Hypothalamus (tissue), 51 donors: ENCODE data around the gene RANBP9.
A peak's percentile ranks its signal among the peaks of the same experiment; 100 is the strongest.

Experiments
- DNase-seq, 51 donors: peaks; one replicate each; lab custom pipeline; 2025; lab: John Stamatoyannopoulos, UW

RANBP9 gene

GRCh38 chr6:13711733-13712598 lies at the start of gene RANBP9:
TSS of gene RANBP9 (minus strand) at chr6:13711835. CDS start at chr6:13711505, 330 bp downstream.
- DNase-seq: peak; percentile 30 to 94 (median 83)

- DNase-seq: no peak
Observed at GRCh38 chr6:13760307-13761304, 49.0 kb upstream of the RANBP9 start.

GRCh38 chr6:13759025-13759424 lies 47.4 kb upstream of the RANBP9 start:
- no peak for DNase-seq

GRCh38 chr6:13754644-13755043 lies 43.0 kb upstream of the RANBP9 start:
- no peak for DNase-seq

GRCh38 chr6:13743736-13744127 lies 32.1 kb upstream of the RANBP9 start:
- no peak for DNase-seq

- DNase-seq: no peak
Observed at GRCh38 chr6:13742961-13743735, 31.5 kb upstream of the RANBP9 start.

- peak in 1 of 51 donors; percentile 35 for DNase-seq
Observed at GRCh38 chr6:13741365-13741764, 29.7 kb upstream of the RANBP9 start.

GRCh38 chr6:13735031-13735430 lies 23.4 kb upstream of the RANBP9 start:
- DNase-seq: no peak

- peak in 4 of 51 donors; percentile 1 to 24 (median 6) for DNase-seq
Observed at GRCh38 chr6:13733178-13733887, 21.7 kb upstream of the RANBP9 start.

- no peak for DNase-seq
Observed at GRCh38 chr6:13730704-13731103, 19.1 kb upstream of the RANBP9 start.

- no peak for DNase-seq
Observed at GRCh38 chr6:13729891-13730290, 18.3 kb upstream of the RANBP9 start.

- DNase-seq: no peak
Observed at GRCh38 chr6:13725570-13725969, 13.9 kb upstream of the RANBP9 start.

- no peak for DNase-seq
Observed at GRCh38 chr6:13725052-13725451, 13.4 kb upstream of the RANBP9 start.

- no peak for DNase-seq
Observed at GRCh38 chr6:13724182-13724581, 12.5 kb upstream of the RANBP9 start.

- no peak for DNase-seq
Observed at GRCh38 chr6:13722880-13723279, 11.2 kb upstream of the RANBP9 start.

- DNase-seq: no peak
Observed at GRCh38 chr6:13718123-13718458, 6.5 kb upstream of the RANBP9 start.

GRCh38 chr6:13716955-13717295 lies 5.3 kb upstream of the RANBP9 start:
- no peak for DNase-seq

GRCh38 chr6:13716225-13716954 lies 4.8 kb upstream of the RANBP9 start:
- DNase-seq: no peak

- no peak for DNase-seq
Observed at GRCh38 chr6:13715444-13715883, 3.8 kb upstream of the RANBP9 start.

GRCh38 chr6:13712599-13712898 lies 914 bp upstream of the RANBP9 start:
- no peak for DNase-seq
